ENCODE data around the gene PRIM2.
"Not testable (repeated sequence)": the region's sequence is repeated elsewhere in the genome, so short reads cannot be mapped to it uniquely, and the experiment has no call there.

- not testable (repeated sequence) for TF ChIP-seq CTCF, POLR2A (IDR thresholded peaks at IDR 0.05)
These were observed 158.2 kb downstream of the PRIM2 start for GRCh38 chr6:57475656-57476055.
